ENCODE data around the gene CNTNAP2. TPM values are rescaled to one million over a fixed set of nuclear protein-coding genes. Genes with fewer than 3 reads are reported as not detected.

The CNTNAP2 gene
- total and polyA plus RNA-seq, 12 donors = 0.07 to 0.77 (median 0.24) TPM

DNA sequence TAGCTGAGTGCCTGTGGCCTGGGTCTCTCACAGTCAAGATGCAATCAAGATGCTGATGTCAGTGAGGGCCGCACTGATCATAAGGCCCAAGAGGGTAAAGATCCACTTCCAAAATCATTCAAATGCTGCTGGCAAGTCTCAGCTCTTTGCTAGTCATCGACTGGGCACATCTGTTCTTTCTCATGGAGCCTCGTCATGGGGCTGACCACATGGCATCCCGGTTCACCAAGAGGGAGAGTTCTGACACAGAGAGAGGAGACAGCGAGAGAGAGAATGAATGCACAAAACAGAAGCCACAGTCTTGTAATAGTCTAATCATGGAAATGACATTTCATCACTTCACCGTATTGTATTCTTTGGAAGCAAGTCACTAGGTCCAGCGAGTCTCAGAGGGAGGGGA, 1406.5 kb downstream of the CNTNAP2 start:
- H3K4me1 ChIP-seq = no peaks in the 10 kb centered on the region
- TF ChIP-seq, protein P1, sequence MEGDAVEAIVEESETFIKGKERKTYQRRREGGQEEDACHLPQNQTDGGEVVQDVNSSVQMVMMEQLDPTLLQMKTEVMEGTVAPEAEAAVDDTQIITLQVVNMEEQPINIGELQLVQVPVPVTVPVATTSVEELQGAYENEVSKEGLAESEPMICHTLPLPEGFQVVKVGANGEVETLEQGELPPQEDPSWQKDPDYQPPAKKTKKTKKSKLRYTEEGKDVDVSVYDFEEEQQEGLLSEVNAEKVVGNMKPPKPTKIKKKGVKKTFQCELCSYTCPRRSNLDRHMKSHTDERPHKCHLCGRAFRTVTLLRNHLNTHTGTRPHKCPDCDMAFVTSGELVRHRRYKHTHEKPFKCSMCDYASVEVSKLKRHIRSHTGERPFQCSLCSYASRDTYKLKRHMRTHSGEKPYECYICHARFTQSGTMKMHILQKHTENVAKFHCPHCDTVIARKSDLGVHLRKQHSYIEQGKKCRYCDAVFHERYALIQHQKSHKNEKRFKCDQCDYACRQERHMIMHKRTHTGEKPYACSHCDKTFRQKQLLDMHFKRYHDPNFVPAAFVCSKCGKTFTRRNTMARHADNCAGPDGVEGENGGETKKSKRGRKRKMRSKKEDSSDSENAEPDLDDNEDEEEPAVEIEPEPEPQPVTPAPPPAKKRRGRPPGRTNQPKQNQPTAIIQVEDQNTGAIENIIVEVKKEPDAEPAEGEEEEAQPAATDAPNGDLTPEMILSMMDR (IDR thresholded peaks at IDR 0.05) = no peak
- H3K27me3 ChIP-seq = peaks cover 0 to 6% (median 0%) of the 10 kb centered on the region in 7 donors
- no peaks in the 10 kb centered on the region for H3K36me3 ChIP-seq
- intact Hi-C loops (cut with DNase I) = no loop called here
- no peak for DNase-seq
- no peak overlapping the region for H3K4me3 ChIP-seq
- WGBS, 2 donors = 37 to 41% methylated on average over 7 of the region's 7 CpGs
- H3K9me3 ChIP-seq = peaks cover 0 to 4% (median 0%) of the 10 kb centered on the region in 11 donors
- ATAC-seq = no peak
- H3K27ac ChIP-seq = no peak overlapping the region

DNA sequence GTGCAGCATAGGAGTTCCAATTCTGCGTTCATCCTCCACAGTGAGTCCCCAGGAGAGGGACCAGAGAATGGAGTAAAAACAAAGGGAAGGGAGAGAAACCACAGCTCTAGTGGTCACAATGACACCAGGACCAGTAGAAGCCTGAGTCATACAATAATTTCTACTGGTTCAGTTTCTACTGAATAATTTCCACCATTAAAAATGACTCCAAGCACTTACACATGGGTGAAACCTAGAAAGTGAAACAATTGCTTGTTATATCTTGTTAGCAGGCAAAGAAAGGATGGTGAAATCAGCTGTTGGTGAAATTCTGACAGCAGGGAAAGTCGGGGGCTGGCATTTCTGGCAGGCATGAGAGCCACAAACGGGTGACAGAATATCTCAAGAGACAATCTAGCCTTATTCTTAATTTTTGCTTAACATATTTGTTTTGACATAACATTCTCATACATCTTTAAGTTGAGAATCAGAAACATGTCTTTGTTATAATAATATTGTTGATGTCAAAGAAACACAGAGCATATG, 1408.2 kb downstream of the CNTNAP2 start:
- WGBS, 2 donors = 55 to 57% methylated on average over 3 of the region's 3 CpGs
- no peaks in the 10 kb centered on the region for H3K4me1 ChIP-seq
- no peaks in the 10 kb centered on the region for H3K36me3 ChIP-seq
- DNase-seq (no peak), ATAC-seq (no peak)
- H3K27ac ChIP-seq = no peak overlapping the region
- no peak overlapping the region for H3K4me3 ChIP-seq
- TF ChIP-seq, protein P1 (IDR thresholded peaks at IDR 0.05) = no peak
- intact Hi-C loops (cut with DNase I) = no loop called here
- peaks cover 0 to 6% (median 0%) of the 10 kb centered on the region in 7 donors for H3K27me3 ChIP-seq
- no peaks in the 10 kb centered on the region for H3K9me3 ChIP-seq

DNA sequence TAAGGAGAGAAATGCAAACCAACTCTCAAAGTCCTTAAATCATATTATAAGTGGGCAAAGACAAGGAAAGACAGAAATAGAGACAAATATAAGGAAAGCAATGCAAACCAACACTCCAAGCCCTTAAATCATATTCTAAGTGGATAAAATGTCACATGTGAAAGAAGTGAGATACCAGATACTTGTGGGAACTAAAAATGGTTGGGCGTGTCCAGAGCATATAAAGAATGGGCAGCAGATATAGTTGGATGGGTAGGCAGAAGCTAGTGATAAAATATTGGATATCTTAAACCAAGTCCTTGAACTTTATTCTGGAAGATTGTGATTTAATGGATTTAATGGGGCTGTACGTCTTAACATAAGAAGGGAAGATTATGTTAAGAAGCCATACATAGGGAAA, 1408.7 kb downstream of the CNTNAP2 start:
- no peaks in the 10 kb centered on the region for H3K4me1 ChIP-seq
- TF ChIP-seq, protein P1 (IDR thresholded peaks at IDR 0.05) = no peak
- no peak overlapping the region for H3K27ac ChIP-seq
- ATAC-seq = no peak
- H3K9me3 ChIP-seq = no peaks in the 10 kb centered on the region
- intact Hi-C loops (cut with DNase I) = no loop called here
- no peak for DNase-seq
- no peak overlapping the region for H3K4me3 ChIP-seq
- H3K36me3 ChIP-seq = no peaks in the 10 kb centered on the region
- H3K27me3 ChIP-seq = peaks cover 0 to 6% (median 0%) of the 10 kb centered on the region in 7 donors
- 51 to 65% methylated on average over 2 of the region's 2 CpGs for WGBS, 2 donors

DNA sequence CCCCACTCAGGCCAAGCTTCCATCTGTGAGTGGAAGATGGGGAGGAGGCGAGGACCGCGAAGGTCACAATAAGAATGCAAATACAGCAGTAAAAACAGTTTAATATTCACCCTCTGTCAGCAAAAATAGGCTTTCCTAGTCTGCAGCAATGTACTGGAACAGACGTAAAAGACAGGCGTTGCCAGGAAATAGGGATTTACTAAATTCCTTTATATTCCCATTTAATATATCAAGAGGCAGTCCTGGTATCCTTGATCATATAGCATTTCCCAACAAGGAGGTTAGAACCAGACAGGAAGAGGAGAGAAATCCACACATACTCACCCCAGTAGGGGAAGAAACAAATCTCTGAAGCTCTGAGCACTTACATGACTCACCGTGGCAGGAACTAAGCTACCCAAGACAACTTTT, 1419.1 kb downstream of the CNTNAP2 start:
- H3K4me3 ChIP-seq = no peak overlapping the region
- no peak for DNase-seq
- 88 to 91% methylated on average over 6 of the region's 6 CpGs for WGBS, 2 donors
- TF ChIP-seq, protein P1 (IDR thresholded peaks at IDR 0.05) = no peak
- ATAC-seq = no peak
- no peaks in the 10 kb centered on the region for H3K9me3 ChIP-seq
- intact Hi-C loops (cut with DNase I) = no loop called here
- no peaks in the 10 kb centered on the region for H3K36me3 ChIP-seq
- H3K27me3 ChIP-seq = no peaks in the 10 kb centered on the region
- no peaks in the 10 kb centered on the region for H3K4me1 ChIP-seq
- H3K27ac ChIP-seq = no peak overlapping the region

Data from heart right ventricle (tissue), 16 donors.